K562 (cell line): ENCODE data around the gene NEDD4. TPM values are rescaled to one million over a fixed set of nuclear protein-coding genes. Genes with fewer than 3 reads are reported as not detected.

Experiments used
- ATAC-seq: fragments of 200-7000 bp; cut with Tn5 transposase; 3 replicates; pipeline ENCODE4 v1.9.1; 2020; ENCODE audit warnings: moderate library complexity
- BruUV-seq: library from RNA; stranded (reverse); fragments of 400-500 nt; replicated peaks from 2 replicates; lab custom pipeline; 2021; lab: Mats Ljungman, UMichigan
- CTCF ChIA-PET: fragments of 300-600 bp; formaldehyde crosslinking; extraction: SDS; loops from one replicate; lab custom pipeline; 2021; ENCODE audit warnings: low intra/inter-chr PET ratio; lab: Yijun Ruan, JAX
- POLR2A ChIA-PET: fragments of 300-600, 350-650 bp; sonication (Branson Sonifier 250); formaldehyde crosslinking; extraction: SDS; loops from one replicate; lab custom pipeline; 2021; ENCODE audit warnings: antibody characterized with exemption, inconsistent platforms; lab: Yijun Ruan, JAX
- DNase-seq, 4 experiments: peaks; one replicate each; pipeline versions ENCODE4 v3.0.0 to v3.0.0-alpha.2; 2011 to 2018; ENCODE audit warnings: low spot score in 3 of 4, mixed read lengths in 3 of 4; ENCODE audit errors: extremely low read depth in 1 of 4
- FAIRE-seq: peaks from 2 replicates; lab custom pipeline; 2011; peaks lifted over from hg19 to GRCh38; lab: Jason Lieb, UNC
- H2AFZ ChIP-seq: 2 replicates; pipeline ENCODE4 v1.6.0; 2011; ENCODE audit warnings: low read depth, low read length, control low read depth, inconsistent platforms
- H3K27ac ChIP-seq: fragments of 200-600 bp; 3 replicates; pipeline ENCODE4 v1.8.0; 2011; ENCODE audit warnings: low read depth, mild to moderate bottlenecking, control low read depth, inconsistent platforms, low read length, moderate library complexity, mixed read lengths; ENCODE audit errors: extremely low read depth
- H3K27me3 ChIP-seq, 2 experiments: fragments of 300-600 bp in 1 of 2; 2 replicates in 1 of 2; 3 replicates in 1 of 2; pipeline versions ENCODE4 v1.6.0 to v1.8.0; 2011; ENCODE audit warnings: inconsistent platforms in 2 of 2, low read length in 2 of 2, mild to moderate bottlenecking in 1 of 2, mixed read lengths in 1 of 2, moderate library complexity in 1 of 2; ENCODE audit not compliant: control insufficient read depth in 2 of 2, insufficient read depth in 2 of 2
- H3K36me3 ChIP-seq: fragments of 300-600 bp; 3 replicates; pipeline ENCODE4 v1.8.0; 2011; ENCODE audit warnings: mild to moderate bottlenecking, low read length, inconsistent platforms; ENCODE audit not compliant: control insufficient read depth, insufficient read depth
- H3K4me1 ChIP-seq, 2 experiments: fragments of 200-600 bp in 1 of 2; replicated peaks in 1 of 2; 2 replicates in 1 of 2; 3 replicates in 1 of 2; pipeline versions ENCODE4 v1.5.1 to v1.8.0; 2011; ENCODE audit warnings: inconsistent platforms in 2 of 2, low read length in 2 of 2, mild to moderate bottlenecking in 1 of 2, mixed read lengths in 1 of 2, moderate library complexity in 1 of 2; ENCODE audit not compliant: control insufficient read depth in 2 of 2, insufficient read depth in 2 of 2
- H3K4me2 ChIP-seq: 2 replicates; pipeline ENCODE4 v1.6.1; 2011; ENCODE audit warnings: low read length, control low read depth, inconsistent platforms, mixed read lengths; ENCODE audit not compliant: insufficient read depth
- H3K4me3 ChIP-seq: fragments of 200-600 bp; sonication (generic), shearing (Covaris generic); 2 replicates; pipeline ENCODE4 v1.5.1; 2016; ENCODE audit warnings: control low read depth, inconsistent platforms
- H3K79me2 ChIP-seq: fragments of 200-600 bp; 3 replicates; pipeline ENCODE4 v1.8.0; 2011; ENCODE audit warnings: low read length, inconsistent platforms; ENCODE audit not compliant: control insufficient read depth, insufficient read depth
- H3K9ac ChIP-seq, 2 experiments: 2 replicates each; pipeline versions ENCODE4 v1.6.0 to v1.6.1; 2011; ENCODE audit warnings: low read depth in 2 of 2, low read length in 2 of 2, control low read depth in 1 of 2, inconsistent platforms in 1 of 2, mild to moderate bottlenecking in 1 of 2, mixed read lengths in 1 of 2; ENCODE audit not compliant: insufficient read depth in 1 of 2
- H3K9me1 ChIP-seq: one replicate; pipeline ENCODE4 v1.6.0; 2011; ENCODE audit warnings: inconsistent platforms, mild to moderate bottlenecking, low read length, moderate library complexity; ENCODE audit not compliant: control insufficient read depth, insufficient read depth
- H3K9me3 ChIP-seq: replicated peaks from 2 replicates; pipeline ENCODE4 v1.5.1; 2011; ENCODE audit warnings: low read depth, low read length, inconsistent platforms; ENCODE audit not compliant: control insufficient read depth, insufficient read depth
- H4K20me1 ChIP-seq: replicated peaks from 2 replicates; pipeline ENCODE4 v1.6.1; 2011; ENCODE audit warnings: low read length, inconsistent platforms, mixed read lengths; ENCODE audit not compliant: control insufficient read depth, insufficient read depth
- CBX8 ChIP-seq: fragments of 200-600 bp; sonication (generic); IDR thresholded peaks from 2 replicates; pipeline ENCODE4 v1.6.1; 2012; ENCODE audit warnings: borderline replicate concordance, mixed run types, low read depth, mild to moderate bottlenecking, moderate library complexity, mixed read lengths, low read length, control low read depth, inconsistent platforms; ENCODE audit not compliant: poor library complexity, severe bottlenecking; ENCODE audit errors: extremely low read depth
- KLF10 ChIP-seq: fragments of 250-450 bp; sonication (Bioruptor Pico); IDR thresholded peaks from 2 replicates; pipeline ENCODE4 v1.6.1; 2021; ENCODE audit warnings: matching md5 sums
- TARDBP ChIP-seq: fragments of 450-650 bp; IDR thresholded peaks from 2 replicates; pipeline ENCODE4 v1.6.1; 2016
- ZNF766 ChIP-seq: fragments of 200-800 bp; sonication (Bioruptor generic); conservative IDR thresholded peaks from 2 replicates; pipeline ENCODE4 v1.6.1; 2016; ENCODE audit warnings: missing genetic modification characterization, missing compliant biosample characterization
- WGBS: fragments of 100-300 bp; shearing (Covaris generic); methylation state at CpG from one replicate; pipeline ENCODE4 v1.1.6; 2016; ENCODE audit warnings: low coverage, mixed read lengths; ENCODE audit not compliant: insufficient coverage; ENCODE audit errors: missing lambda C conversion rate; 5-methylcytosine and 5-hydroxymethylcytosine counted together
- in situ Hi-C: fragments of 300-500 bp; cut with MboI; formaldehyde crosslinking; loops from 4 replicates; pipeline ENCODE4 v1.15.0; 2018; ENCODE audit warnings: inconsistent platforms, mixed read lengths
- intact Hi-C: fragments of 100-400 bp; cut with micrococcal nuclease; formaldehyde crosslinking; loops from 2 replicates; pipeline ENCODE4 v1.14.2; 2022
- polyA plus RNA-seq, 8 experiments: library from polyadenylated mRNA; depleted of rRNA in 4 of 8; stranded (reverse) in 5 of 8; unstranded in 3 of 8; fragments of >200 nt; fragmentation: Nextera tagmentation in 2 of 8; fragmentation: Illumina TruSeq in 1 of 8; extraction: Ambion mirVana in 2 of 8; extraction: Trizol in 1 of 8; gene quantifications; 2 replicates each; pipeline versions ENCODE4 v1.2.1 to v1.2.3, GENCODE V29; 2011 to 2014; ENCODE audit warnings: inconsistent platforms in 1 of 8, missing spikeins in 1 of 8
- total RNA-seq, 7 experiments: library from RNA; depleted of rRNA in 6 of 7; stranded (reverse); fragments of >200 nt in 6 of 7; fragmentation: Illumina TruSeq in 2 of 7; extraction: Trizol in 2 of 7; gene quantifications; 2 replicates each; pipeline versions ENCODE4 v1.2.1 to v1.2.3, GENCODE V29; 2011 to 2021; ENCODE audit warnings: low replicate concordance in 1 of 7
- TF ChIP-seq, protein P1 (sequence below), 2 experiments: IDR thresholded peaks in 1 of 2; conservative IDR thresholded peaks in 1 of 2; 2 replicates each; pipeline ENCODE4 v1.6.1; 2016; ENCODE audit warnings: low read depth in 2 of 2, mild to moderate bottlenecking in 1 of 2, missing compliant biosample characterization in 1 of 2, missing genetic modification characterization in 1 of 2, moderate library complexity in 1 of 2
- TF ChIP-seq, protein P2 (sequence below): fragments of 450-650 bp; IDR thresholded peaks from 2 replicates; pipeline ENCODE4 v1.6.1; 2017; ENCODE audit warnings: mild to moderate bottlenecking, moderate library complexity
- TF ChIP-seq, protein P3 (sequence below): sonication (generic); formaldehyde crosslinking; IDR thresholded peaks from 2 replicates; pipeline ENCODE4 v1.8.0; 2023; ENCODE audit warnings: mild to moderate bottlenecking, missing genetic modification reagents

The NEDD4 gene
- total and polyA plus RNA-seq, 9 of the 15 experiments (the other 6 are each of a cell fraction or from before 2014, with no cell fraction given) = 7.2 to 23.7 (median 17.3) TPM

DNA sequence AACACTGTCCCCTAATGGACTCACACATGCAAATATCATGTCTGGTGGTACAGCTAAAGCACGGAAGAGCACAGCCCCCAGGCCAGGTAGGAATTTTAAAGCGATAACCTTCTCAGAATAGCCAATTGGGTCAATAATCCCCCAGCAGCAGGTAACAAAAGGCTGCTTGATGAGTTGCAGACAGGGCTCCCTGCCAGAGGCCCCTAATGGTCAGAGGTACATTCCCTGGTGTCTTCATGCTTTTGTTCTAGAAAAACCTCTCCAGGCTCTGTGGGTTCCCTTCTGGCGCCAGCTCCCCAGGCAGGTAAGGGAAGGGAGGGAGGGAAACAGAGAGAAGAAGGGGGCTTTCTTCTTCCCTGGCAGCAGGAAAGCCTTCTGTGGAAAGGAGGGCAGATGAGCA, 207.1 kb downstream of the NEDD4 start:
- no peak for DNase-seq
- no peaks in the 10 kb centered on the region for H3K9me1 ChIP-seq
- H3K79me2 ChIP-seq = no peaks in the 10 kb centered on the region
- in situ Hi-C loops = no loop called here
- POLR2A ChIA-PET = no interaction called here
- no peak overlapping the region for H3K4me3 ChIP-seq
- no peak overlapping the region for H3K27ac ChIP-seq
- H4K20me1 ChIP-seq = no peaks in the 10 kb centered on the region
- H3K9me3 ChIP-seq = no peaks in the 10 kb centered on the region
- H3K36me3 ChIP-seq = no peaks in the 10 kb centered on the region
- 3% methylated on average over 3 of the region's 3 CpGs for WGBS
- H3K27me3 ChIP-seq = no peaks in the 10 kb centered on the region; a peak in 1 of 5 replicates
- intact Hi-C loops = loop anchor here (5.0 to 10.0 kb wide), 3 partner anchors 61 to 641 kb away; partner anchors contain the start of gene RFX7
- no peak overlapping the region for H3K9ac ChIP-seq
- ATAC-seq = no peak
- H3K4me1 ChIP-seq = no peaks in the 10 kb centered on the region
- CTCF ChIA-PET = no interaction called here
- no peak overlapping the region for H2AFZ ChIP-seq
- H3K4me2 ChIP-seq = no peak overlapping the region
- FAIRE-seq = no peak
- BruUV-seq = no TSS peak
- TF ChIP-seq ZNF766 (CRISPR knock-in tag) (no peak), KLF10 (CRISPR knock-in tag) (no peak), CBX8 (no peak), TARDBP (no peak)
- TF ChIP-seq, protein P1, sequence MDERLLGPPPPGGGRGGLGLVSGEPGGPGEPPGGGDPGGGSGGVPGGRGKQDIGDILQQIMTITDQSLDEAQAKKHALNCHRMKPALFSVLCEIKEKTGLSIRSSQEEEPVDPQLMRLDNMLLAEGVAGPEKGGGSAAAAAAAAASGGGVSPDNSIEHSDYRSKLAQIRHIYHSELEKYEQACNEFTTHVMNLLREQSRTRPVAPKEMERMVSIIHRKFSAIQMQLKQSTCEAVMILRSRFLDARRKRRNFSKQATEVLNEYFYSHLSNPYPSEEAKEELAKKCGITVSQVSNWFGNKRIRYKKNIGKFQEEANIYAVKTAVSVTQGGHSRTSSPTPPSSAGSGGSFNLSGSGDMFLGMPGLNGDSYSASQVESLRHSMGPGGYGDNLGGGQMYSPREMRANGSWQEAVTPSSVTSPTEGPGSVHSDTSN (CRISPR knock-in tag; IDR thresholded peaks at IDR 0.05; ENCODE audit: low read depth) = no peak
- TF ChIP-seq, protein P1 (tag; conservative IDR thresholded peaks at IDR 0.05; ENCODE audit: low read depth) = no peak
- TF ChIP-seq, protein P2, sequence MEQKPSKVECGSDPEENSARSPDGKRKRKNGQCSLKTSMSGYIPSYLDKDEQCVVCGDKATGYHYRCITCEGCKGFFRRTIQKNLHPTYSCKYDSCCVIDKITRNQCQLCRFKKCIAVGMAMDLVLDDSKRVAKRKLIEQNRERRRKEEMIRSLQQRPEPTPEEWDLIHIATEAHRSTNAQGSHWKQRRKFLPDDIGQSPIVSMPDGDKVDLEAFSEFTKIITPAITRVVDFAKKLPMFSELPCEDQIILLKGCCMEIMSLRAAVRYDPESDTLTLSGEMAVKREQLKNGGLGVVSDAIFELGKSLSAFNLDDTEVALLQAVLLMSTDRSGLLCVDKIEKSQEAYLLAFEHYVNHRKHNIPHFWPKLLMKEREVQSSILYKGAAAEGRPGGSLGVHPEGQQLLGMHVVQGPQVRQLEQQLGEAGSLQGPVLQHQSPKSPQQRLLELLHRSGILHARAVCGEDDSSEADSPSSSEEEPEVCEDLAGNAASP = no peak
- TF ChIP-seq, protein P3, sequence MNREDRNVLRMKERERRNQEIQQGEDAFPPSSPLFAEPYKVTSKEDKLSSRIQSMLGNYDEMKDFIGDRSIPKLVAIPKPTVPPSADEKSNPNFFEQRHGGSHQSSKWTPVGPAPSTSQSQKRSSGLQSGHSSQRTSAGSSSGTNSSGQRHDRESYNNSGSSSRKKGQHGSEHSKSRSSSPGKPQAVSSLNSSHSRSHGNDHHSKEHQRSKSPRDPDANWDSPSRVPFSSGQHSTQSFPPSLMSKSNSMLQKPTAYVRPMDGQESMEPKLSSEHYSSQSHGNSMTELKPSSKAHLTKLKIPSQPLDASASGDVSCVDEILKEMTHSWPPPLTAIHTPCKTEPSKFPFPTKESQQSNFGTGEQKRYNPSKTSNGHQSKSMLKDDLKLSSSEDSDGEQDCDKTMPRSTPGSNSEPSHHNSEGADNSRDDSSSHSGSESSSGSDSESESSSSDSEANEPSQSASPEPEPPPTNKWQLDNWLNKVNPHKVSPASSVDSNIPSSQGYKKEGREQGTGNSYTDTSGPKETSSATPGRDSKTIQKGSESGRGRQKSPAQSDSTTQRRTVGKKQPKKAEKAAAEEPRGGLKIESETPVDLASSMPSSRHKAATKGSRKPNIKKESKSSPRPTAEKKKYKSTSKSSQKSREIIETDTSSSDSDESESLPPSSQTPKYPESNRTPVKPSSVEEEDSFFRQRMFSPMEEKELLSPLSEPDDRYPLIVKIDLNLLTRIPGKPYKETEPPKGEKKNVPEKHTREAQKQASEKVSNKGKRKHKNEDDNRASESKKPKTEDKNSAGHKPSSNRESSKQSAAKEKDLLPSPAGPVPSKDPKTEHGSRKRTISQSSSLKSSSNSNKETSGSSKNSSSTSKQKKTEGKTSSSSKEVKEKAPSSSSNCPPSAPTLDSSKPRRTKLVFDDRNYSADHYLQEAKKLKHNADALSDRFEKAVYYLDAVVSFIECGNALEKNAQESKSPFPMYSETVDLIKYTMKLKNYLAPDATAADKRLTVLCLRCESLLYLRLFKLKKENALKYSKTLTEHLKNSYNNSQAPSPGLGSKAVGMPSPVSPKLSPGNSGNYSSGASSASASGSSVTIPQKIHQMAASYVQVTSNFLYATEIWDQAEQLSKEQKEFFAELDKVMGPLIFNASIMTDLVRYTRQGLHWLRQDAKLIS (CRISPR knock-in tag) = no peak
